ENCODE measurements around the gene SRPK2.
"Not testable (repeated sequence)": the region's sequence is repeated elsewhere in the genome, so short reads cannot be mapped to it uniquely, and the experiment has no call there.

SRPK2 gene

DNA sequence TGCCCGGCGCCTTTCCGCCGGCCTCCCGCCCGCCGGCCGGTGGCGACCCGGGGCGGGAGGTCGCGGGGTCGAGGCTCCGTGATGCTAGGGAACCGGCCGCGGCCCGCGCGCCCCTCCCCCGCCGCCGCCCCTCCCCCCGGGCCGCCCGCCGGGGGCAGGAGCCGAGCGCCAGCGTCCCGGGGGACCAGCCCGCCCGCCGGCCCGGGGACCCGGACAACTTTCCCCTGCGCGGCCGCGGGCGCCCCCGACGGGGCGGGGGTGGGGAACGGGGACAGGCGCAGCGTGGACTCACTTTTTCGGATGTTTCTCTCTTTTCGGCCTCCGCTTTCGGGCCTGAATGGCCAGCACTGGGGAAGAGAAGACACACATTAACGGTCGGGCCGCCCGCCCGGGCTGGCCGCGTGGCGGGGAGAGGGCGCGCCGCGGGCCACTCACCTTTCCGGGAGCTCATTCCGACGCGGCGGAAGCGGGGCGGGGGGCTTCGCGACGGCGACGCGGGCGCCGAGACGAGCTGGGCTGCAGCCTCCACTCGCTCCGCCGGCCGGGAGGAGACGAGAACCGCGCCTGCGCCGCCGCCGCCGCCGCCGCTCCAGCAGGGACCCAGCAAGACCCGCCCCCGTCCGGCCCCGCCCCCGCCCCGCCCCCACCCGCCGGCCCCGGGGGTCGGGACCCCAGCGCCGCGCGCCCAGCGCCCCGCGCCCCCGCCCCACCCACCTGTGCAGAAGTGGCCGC, at the start of gene SRPK2:
Gene SRPK2 (minus strand): TSS at position 566 of the 732 bp plus-strand sequence.
- peak; percentile 54 for DNase-seq

DNA sequence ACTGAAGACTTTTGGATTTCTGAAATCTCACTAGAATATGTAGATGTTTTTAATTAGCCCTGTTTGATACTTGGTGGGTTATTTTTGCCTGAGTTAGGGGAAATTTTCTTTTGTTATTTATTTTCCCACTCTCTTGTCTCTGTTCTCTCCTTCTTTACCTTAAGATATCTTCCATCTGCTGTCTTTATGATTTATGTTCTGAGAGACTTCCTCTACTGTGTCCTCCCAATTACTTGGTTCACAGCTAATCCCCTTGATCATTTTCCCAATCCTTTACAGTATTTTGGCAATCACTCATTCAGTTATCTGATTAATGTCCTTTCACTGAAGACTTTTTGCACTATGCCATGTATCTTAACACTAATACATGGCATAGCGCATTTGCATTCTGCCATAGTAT, 49.5 kb upstream of the SRPK2 start:
- DNase-seq, result no peak

DNA sequence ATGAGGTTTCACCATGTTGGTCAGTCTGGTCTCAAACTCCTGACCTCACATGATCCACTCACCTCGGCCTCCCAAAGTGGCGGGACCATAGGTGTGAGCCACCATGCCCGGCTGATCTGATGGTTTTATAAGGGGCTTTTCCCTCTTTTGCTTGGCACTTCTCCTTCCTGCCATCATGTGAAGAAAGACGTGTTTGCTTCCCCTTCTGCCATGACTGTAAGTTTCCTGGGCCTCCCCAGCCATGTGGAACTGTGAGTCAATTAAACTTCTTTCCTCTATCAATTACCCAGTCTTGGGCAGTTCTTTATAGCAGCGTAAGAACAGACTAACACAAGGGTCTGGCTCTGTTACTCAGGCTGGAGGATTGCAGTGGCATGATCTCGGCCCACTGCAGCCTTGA, 48.6 kb upstream of the SRPK2 start:
- DNase-seq, result not testable (repeated sequence)

DNA sequence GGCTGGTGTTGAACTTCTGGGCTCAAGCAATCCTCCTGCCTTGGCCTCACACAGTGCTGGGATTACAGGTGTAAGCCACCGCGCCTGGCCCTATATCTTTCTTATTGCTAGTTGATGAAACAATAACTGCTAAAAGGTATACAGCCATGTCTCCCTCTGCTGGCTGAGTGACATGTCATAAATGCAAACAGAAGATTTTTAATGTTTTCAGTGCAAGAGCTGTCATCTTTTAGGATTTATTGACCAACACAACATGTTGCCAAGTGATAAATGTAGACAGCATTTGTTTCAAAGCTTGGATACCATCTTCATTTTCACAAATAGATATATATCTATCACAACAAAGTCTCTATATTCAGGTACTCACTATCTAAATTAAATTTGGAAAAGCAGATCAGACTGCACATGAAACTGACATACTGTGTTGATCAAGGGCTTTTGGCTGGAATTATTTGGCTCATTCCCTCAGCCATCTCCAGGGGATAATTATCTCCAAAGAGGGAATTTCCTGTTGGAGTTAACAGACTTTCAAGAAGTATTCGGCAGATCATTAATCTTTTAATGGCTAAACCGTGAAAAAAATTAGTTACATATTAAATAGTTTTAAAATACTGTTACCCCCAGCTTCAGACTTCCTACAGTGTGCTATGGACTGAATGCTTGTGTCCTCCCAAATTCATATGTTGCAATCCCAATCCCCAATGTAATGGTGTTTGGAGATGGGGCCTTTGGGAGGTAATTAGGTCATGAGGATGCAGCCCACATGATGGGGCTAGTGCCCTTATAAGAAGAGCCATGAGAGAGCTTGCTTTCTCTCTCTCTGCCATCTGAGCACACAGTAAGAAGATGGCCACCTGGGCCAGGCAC, 41.3 kb upstream of the SRPK2 start:
- peak; percentile 51 for DNase-seq

DNA sequence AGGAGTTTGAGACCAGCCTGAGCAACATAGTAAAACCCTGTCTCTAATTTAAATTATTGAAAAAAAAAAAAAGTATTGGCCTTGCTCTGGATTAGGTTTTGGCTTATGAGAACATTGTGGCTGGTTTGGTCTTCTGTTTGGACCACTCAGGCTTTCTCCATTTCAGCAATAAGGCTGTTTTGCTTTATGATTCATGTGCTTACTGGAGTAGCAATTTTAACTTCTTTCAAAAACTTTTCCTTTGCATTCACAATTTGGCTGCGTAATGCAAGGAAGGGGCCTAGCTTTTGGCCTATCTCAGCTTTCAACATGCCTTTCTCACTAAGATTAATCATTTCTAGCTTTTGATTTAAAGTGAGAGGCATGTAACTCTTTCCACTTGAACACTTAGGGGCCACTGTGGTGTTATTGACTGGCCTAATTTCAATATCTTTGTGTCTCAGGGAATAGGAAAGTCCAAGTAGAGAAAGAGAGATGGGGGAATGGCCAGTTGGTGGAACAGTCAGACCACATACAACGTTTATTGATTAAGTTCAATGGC, 38.0 kb upstream of the SRPK2 start:
- DNase-seq, result no peak

DNA sequence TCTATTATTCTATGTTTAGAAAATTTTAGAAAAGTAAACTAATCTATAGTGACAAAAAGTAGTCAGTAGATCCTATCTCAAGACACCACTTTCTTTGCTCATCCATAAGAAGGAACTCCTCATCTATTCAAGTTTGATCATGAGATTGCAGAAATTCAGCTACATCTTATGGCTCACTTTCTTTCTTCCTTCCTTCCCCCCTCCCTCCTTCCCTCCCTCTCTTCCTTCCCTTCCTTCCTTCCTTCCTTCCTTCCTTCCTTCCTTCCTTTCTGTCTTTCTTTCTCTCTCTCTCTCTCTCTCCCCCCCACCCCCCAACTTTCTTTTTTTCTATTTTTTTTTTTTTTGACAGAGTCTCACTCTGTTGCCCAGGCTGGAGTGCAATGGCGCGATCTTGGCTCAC, 35.3 kb upstream of the SRPK2 start:
- no peak for DNase-seq

DNA sequence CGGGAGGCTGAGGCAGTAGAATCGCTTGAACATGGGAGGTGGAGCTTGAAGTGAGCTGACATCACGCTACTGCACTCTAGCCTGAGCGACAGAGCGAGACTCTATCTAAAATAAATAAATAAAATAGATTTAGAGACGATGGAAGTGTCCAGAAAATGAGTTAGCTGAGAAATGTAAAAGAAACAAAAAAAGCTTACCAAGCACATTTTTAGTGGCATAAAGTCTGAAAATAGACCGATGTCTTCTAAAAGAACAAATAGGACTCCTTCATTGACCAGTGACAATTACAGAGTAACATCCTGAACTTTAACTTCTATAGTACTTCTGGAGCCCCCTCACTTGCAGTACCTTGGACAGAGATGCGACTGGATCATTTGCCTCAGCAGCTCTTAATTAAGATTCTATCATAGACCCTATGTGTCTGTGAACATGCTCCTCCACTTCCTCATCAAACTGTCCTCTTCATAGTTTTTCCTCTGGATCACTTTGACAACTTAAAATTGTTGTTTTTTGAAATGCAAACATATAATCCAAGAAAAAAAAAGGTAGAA, 25.2 kb upstream of the SRPK2 start:
- no peak for DNase-seq

DNA sequence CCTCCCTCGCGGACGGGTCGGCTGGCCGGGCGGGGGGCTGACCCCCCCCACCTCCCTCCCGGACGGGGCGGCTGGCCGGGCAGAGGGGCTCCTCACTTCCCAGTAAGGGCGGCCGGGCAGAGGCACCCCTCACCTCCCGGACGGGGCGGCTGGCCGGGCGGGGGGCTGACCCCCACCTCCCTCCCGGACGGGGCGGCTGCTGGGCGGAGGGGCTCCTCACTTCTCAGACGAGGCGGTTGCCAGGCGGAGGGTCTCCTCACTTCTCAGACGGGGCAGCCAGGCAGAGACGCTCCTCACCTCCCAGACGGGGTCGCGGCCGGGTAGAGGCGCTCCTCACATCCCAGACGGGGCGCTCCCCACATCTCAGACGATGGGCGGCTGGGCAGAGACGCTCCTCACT, 22.1 kb upstream of the SRPK2 start:
- DNase-seq, result not testable (repeated sequence)

DNA sequence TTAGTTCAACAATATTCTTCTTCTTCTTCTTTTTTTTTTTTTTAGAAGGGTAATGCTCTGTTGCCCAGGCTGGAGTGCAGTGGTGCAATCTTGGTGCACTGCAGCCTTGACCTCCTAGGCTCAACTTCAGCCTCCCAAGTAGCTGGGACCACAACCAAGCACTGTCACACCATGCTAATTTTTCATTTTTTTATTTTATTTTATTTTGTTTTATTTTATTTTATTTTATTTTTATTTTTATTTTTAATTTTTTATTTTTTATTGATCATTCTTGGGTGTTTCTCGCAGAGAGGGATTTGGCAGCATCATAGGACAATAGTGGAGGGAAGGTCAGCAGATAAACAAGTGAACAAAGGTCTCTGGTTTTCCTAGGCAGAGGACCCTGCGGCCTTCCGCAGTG, 21.1 kb upstream of the SRPK2 start:
- not testable (repeated sequence) for DNase-seq

DNA sequence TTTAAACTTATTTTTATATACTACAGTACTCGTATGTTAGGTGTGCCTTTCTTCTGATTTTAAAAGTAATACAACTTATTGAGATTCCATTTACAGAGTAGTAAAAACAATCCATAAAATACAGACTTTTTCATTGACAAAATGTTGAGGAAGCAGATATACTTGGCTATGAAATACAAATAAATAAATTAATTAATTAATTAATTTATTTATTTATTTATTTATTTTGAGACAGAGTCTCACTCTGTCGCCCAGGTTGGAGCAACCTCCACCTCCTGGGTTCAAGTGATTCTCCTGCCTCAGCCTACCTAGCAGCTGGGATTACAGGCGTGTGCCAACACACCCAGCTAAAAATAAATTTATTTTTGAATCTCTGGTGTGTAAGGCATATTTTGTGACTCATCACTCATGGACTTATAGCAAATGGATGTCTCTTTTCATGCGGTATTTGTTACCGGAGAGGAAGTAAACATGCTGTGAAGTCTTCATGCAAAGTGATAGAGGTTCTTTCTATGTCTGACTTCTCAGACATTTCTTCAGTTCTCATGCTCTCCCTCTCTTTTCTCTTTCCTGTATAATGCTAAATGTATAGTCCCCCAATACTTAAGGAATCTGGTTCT, 20.2 kb upstream of the SRPK2 start:
- no peak for DNase-seq

DNA sequence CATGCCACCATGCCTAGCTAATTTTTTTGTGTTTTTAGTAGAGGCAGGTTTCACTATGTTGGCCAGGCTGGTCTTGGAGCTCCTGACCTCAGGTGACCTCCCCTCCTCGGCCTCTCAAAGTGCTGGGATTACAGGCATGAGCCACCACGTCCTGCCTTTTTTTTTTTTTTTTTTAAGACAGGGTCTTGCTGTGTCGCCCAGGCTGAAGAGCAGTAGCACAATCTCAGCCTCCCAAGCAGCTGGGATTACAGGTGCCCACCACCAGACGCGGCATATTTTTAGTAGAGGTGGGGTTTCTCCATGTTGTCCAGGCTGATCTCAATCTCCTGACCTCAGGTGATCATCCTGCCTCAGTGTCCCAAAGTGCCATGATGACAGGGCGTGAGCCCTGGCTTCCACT, 14.4 kb upstream of the SRPK2 start:
- no peak for DNase-seq

DNA sequence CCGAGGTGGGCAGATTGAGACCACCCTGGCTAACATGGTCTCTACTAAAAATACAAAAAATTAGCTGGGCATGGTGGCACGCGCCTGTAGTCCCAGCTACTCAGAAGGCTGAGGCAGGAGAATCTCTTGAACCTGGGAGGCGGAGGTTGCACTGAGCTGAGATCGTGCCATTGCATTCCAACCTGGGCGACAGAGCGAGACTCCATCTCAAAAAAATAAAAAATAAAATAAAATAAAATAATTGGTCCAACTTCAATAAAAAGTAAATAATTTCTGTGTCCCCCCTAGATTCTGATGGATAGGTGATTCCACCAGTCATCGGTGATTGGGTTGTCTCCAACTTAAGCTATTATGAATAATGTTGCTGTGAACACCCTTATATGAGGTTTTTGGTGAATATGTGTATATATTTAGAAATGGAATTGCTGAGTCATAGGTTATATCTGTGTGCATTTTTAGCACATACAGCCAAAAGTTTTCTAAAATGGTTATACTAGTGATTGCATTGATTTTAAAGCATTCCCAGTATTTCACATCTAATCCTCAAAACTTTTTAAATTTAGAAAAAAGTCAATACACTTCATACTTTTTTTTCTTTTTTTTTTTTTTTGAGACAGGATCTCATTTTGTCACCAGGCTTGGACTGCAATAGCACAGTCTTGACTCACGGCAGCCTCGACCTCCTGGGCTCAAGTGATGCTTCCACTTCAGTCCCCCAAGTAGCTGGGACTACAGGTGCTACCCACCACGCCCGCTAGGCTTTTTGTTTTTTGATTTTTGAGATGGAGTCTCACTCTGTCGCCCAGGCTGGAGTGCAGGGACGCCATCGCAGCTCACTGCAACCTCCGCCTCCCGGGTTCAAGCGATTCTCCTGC, 13.7 kb upstream of the SRPK2 start:
- no peak for DNase-seq

DNA sequence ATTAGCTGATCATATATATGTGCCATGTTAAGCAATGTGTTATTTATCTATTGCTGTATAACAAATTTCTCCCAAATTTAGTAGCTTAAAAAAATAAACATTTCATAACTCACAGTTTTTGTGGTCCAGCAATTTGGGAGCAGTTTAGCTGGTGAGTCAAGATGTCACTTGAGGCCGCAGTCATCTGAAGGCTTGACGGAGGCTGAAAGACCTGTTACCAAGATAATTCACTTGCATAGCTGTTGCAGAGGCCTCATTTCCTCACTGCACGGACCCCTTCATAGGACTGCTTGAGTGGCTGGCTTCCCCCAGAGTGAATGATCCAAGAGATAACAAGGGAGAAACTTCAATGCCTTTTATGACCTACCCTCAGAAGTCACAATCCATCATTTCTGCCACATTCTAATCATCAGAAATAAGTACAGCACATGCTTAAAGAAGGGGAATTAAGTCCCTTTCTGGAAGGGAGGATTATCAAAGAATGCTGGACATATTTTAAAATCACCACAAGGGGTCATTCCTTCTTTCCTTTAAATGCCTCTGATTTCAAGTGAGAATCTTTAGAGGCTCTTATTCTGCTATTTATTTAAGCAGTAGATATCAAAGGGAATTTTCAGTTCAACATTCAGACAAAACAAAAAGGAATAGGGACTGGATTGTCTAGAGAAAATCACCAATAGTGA, 10.5 kb upstream of the SRPK2 start:
- DNase-seq, result no peak

DNA sequence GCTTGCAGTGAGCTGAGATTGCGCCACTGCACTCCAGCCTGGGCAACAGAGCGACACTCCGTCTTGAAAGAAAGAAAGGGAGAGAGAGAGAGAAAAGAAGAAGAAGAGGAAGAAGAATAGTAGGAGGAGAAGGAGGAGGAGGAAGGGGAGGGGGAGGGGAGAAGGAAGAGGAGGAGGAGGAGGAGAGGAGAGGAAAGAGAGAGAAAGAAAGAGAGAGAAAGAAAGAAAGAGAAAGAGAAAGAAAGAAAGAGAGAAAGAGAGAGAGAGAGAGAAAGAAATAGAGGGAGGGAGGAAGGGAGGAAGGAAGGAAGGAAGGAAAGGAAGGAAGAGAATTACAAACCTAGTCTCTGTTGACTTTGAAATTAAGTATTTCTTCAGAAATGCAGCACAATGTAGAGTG, 7.8 kb upstream of the SRPK2 start:
- no peak for DNase-seq

DNA sequence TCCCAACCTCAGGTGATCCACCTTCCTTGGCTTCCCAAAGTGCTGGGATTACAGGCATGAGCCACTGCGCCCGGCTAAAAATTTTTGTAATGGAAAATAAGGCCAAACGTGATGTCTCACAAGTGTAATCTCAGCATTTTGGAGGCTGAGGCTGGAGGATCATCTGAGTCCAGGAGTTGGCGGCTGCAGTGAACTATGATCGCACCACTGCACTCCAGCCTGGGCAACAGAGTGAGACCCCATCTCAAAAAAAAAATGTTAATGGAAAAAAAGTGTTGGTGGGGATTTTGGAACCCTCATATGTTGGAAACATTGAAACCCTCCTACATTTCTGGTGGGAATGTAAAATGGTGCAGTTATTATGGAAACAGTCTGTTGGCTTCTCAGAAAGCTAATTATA, 2.7 kb upstream of the SRPK2 start:
- no peak for DNase-seq

DNA sequence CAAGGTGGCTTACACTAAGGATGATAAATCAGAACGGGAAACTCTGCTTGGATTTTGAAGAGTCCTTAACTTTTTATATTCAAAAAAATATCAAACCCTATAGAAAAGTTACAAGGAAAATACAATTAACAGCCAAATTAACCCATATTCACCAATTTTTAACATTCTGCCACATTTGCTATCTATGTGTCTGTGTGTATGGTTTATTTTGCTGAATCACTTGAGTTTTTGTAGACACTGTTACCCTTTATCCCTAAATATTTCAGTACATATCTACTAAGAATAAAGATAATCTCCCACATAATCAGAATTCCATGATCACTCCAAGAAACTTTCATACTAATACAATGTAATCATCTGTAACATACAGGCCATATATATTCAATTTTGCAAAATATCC, 1.2 kb upstream of the SRPK2 start:
- DNase-seq, result no peak

DNA sequence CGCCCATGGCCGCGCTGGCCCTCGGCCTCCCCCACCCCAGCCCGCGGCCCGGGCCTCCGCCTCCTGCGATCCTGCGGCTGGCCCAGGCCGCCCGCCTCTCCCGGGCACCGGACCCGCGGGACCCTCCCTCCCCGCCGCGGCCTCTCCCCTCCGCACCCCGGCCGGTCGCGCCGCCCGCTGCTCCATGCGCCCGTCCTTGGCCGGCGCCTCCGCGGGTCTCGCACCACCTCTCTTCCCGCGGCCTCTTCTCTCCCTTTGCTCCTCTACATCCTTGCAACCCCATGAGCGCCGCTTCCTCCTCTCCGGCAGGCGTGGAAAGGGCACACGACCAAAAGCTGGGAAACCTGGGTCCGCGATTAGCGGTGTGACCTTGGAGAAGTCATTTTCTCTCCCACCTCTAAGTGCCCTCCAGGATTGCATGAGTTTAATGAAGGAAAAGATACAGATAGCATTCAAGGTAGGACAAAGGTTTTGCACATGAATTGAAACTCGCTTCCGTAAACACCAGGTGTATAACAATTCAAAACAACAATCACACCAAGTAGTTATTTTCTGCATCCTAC, 448 bp upstream of the SRPK2 start:
- no peak for DNase-seq

DNA sequence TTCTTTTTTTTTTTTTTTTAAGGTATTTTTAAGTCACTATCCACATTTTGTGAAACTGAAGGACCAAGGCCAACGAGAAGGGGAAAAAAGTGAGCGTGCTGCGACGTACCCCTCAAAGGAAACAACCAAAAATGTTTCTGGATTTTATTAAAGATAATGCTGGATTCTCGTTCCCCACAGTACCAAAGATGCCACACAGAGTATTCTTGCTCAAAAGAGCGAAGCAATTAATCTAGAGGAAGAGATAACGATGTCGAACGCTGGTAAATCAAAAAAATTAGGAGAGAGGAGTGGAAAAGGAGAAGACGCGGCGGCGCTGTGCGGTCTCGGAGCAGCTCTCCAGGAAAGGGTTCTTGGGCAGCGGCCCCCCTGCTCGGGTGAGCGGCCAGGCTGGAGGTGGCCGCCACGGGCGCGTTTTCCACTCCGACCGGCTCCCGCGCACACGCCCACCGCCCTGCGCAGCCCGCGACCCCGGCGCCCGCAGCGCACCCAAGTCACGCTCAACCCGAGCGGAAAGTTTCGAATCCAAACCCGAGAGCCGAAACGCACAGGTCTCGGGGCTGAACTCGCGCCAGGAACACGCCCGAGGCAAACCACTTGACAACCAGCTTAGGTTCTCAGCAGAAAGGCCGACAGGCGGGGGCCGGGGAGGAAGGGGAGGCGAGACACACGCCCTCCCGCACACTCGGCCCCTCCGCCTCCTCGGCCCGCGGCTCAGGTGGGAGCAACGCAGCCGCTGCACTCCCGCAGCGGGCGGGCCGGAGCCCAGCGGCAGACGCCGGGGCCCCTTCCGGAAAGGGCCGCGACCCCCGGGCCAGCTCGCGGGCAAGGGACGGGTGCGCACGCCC, 989 bp downstream of the SRPK2 start:
- DNase-seq, result peak; percentile 70

DNA sequence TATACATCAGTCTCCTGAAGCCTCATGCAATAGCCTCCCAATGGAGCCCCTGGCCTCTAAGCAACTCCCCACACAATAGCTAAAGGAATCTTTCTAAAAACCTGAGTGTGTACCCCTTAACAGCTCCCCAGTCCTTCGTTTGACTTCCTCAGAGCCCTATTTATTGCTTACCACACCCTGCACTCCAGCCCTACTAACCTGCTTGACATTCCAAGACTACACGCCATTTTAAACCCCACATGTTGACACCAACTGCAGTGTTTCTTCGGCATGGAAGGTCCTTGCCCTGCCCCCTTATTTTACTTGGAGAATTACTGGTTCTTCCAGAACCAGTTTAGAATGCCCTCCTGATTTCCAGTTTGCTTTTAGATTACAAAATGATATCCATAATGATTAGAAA, 10.8 kb downstream of the SRPK2 start:
- DNase-seq, result no peak

DNA sequence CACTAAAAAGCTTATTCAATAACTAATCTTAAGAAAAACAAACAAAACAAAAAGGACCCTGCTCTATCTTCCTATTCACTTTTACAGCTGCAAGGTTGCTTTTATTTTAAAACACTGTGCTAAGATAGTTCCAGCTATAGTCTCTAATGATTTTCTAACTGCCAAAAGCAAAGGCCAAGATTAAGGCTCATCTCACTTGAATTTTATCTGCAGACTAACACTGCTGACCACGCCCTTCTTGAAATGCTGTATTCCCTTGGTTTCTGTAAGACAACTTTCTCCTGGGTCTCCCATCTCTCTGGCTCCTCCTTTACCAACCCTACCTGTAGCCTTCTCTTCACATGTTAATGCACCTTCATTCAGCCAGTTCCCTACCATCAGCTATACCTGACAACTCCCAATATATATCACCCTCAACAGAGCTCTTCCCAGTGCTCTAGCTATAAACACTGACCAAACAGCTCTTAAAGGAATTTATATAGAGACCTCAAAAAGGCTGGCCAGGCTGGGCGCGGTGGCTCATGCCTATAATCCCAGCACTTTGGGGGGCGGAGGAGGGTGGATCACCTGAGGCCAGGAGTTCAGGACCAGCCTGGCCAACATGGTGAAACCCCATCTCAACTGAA, 11.7 kb downstream of the SRPK2 start:
- no peak for DNase-seq
